ENCODE measurements around the gene TH. TPM values are rescaled to one million over a fixed set of nuclear protein-coding genes. Genes with fewer than 3 reads are reported as not detected.

Gene TH
- total and polyA plus RNA-seq, 2 donors (not counting 1 experiment from before 2014, with no cell fraction given) = not detected

DNA sequence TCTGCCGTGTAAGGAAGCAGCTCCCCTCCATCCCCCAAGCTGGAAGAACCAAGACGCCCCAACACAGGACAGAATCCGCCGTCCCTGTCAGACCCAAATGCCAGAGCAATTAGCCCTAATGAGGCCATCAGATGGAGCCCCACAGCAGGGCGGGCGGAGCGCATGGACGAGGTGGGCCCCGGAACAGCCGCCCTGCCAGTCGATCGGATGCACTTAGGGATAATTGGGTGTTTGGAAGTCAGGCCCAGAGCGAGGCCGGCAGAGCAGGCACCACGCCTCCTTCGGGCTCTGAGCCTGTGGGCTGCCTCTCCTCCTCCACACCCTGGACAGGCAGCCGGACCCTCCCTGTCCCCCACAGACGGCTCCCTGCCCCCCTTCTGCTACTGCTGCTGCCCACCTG is 5.5 kb upstream of the TH start:
- peaks cover 0 to 3% (median 0%) of the 10 kb centered on the region in 3 donors for H3K9me3 ChIP-seq (ENCODE audit: control extremely low read depth in 1 of 3, control insufficient read depth in 2 of 3, insufficient read depth in 1 of 3, low read length in 2 of 3)
- H3K4me1 ChIP-seq (ENCODE audit: control insufficient read depth in 2 of 2, insufficient read depth in 2 of 2, low read length in 2 of 2) = no peaks in the 10 kb centered on the region
- H3K4me3 ChIP-seq (ENCODE audit: control extremely low read depth in 1 of 5, extremely low read depth in 1 of 5, insufficient read depth in 1 of 5, low read depth in 2 of 5, low read length in 4 of 5) = no peak overlapping the region
- ChIA-PET CTCF (no interaction called here), POLR2A (no interaction called here)
- ATAC-seq (ENCODE audit: low read depth) (no peak), DNase-seq (no peak)
- Mint-ChIP-seq H3K9me3 (ENCODE audit: insufficient read depth) (no peaks in the 10 kb centered on the region), H3K4me3 (no peak overlapping the region), H3K27ac (no peak overlapping the region), H3K27me3 (no peaks in the 10 kb centered on the region), H3K4me1 (no peaks in the 10 kb centered on the region)
- no peak for TF ChIP-seq EZH2 (IDR thresholded peaks at IDR 0.05; ENCODE audit: borderline replicate concordance, insufficient read depth, low read depth, low read length, poor library complexity, severe bottlenecking)
- TF ChIP-seq, protein P1, sequence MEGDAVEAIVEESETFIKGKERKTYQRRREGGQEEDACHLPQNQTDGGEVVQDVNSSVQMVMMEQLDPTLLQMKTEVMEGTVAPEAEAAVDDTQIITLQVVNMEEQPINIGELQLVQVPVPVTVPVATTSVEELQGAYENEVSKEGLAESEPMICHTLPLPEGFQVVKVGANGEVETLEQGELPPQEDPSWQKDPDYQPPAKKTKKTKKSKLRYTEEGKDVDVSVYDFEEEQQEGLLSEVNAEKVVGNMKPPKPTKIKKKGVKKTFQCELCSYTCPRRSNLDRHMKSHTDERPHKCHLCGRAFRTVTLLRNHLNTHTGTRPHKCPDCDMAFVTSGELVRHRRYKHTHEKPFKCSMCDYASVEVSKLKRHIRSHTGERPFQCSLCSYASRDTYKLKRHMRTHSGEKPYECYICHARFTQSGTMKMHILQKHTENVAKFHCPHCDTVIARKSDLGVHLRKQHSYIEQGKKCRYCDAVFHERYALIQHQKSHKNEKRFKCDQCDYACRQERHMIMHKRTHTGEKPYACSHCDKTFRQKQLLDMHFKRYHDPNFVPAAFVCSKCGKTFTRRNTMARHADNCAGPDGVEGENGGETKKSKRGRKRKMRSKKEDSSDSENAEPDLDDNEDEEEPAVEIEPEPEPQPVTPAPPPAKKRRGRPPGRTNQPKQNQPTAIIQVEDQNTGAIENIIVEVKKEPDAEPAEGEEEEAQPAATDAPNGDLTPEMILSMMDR (IDR thresholded peaks at IDR 0.05) = no peak
- no peaks in the 10 kb centered on the region for H3K36me3 ChIP-seq (replicated peaks in 1 of 2; ENCODE audit: control extremely low read depth in 1 of 2, control insufficient read depth in 1 of 2, extremely low read depth in 1 of 2, insufficient read depth in 2 of 2, low read length in 1 of 2)
- 90% methylated on average over 18 of the region's 18 CpGs for WGBS (ENCODE audit: insufficient coverage)
- H3K79me2 ChIP-seq (ENCODE audit: control insufficient read depth, insufficient read depth, low read length) = no peaks in the 10 kb centered on the region
- no peaks in the 10 kb centered on the region for H4K20me1 ChIP-seq (ENCODE audit: control insufficient read depth, insufficient read depth, low read length, poor library complexity, severe bottlenecking)
- no peaks in the 10 kb centered on the region for H3K27me3 ChIP-seq (replicated peaks in 1 of 4; ENCODE audit: control extremely low read depth in 1 of 4, control insufficient read depth in 3 of 4, insufficient read depth in 4 of 4, low read length in 3 of 4)
- H3K4me2 ChIP-seq (replicated peaks; ENCODE audit: low read depth, low read length, poor library complexity, severe bottlenecking) = no peak overlapping the region
- H3K9ac ChIP-seq (ENCODE audit: low read length) = no peak overlapping the region
- no peak overlapping the region for H2AFZ ChIP-seq (ENCODE audit: insufficient read depth, low read depth, low read length, poor library complexity, severe bottlenecking)
- no peak overlapping the region for H3K27ac ChIP-seq (ENCODE audit: low read length in 2 of 2)
- intact Hi-C loops (cut with micrococcal nuclease) = no loop called here

DNA sequence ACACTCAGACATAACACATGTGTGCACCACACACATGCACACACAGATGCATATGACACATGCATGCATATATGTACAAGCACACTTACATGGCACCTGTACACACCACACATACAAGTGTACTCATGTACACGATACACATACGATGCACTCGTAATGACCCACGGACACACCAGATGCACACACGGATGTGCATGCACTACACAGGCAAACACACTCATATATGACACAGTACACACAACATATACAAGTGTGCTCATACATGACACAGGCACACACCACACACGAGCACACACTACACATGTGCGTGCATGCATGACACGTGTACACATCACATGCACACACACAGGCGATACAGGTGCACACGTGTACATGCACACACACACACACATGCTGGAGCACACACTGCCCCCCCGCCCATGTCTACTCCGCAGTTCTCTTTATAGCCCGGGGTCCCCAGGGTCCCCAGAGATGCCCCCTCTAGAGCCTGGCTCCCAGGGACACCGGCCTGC is 4.8 kb upstream of the TH start:
- Mint-ChIP-seq H3K27me3 (no peaks in the 10 kb centered on the region), H3K4me1 (no peaks in the 10 kb centered on the region), H3K4me3 (no peak overlapping the region), H3K9me3 (ENCODE audit: insufficient read depth) (no peaks in the 10 kb centered on the region), H3K27ac (no peak overlapping the region)
- Histone ChIP-seq H3K9ac (ENCODE audit: low read length) (no peak overlapping the region), H3K9me3 (ENCODE audit: control extremely low read depth in 1 of 3, control insufficient read depth in 2 of 3, insufficient read depth in 1 of 3, low read length in 2 of 3) (peaks cover 0 to 3% (median 0%) of the 10 kb centered on the region in 3 donors), H2AFZ (ENCODE audit: insufficient read depth, low read depth, low read length, poor library complexity, severe bottlenecking) (no peak overlapping the region), H3K4me2 (replicated peaks; ENCODE audit: low read depth, low read length, poor library complexity, severe bottlenecking) (no peak overlapping the region), H3K27ac (ENCODE audit: low read length in 2 of 2) (no peak overlapping the region), H3K36me3 (replicated peaks in 1 of 2; ENCODE audit: control extremely low read depth in 1 of 2, control insufficient read depth in 1 of 2, extremely low read depth in 1 of 2, insufficient read depth in 2 of 2, low read length in 1 of 2) (no peaks in the 10 kb centered on the region), H3K4me3 (ENCODE audit: control extremely low read depth in 1 of 5, extremely low read depth in 1 of 5, insufficient read depth in 1 of 5, low read depth in 2 of 5, low read length in 4 of 5) (no peak overlapping the region), H4K20me1 (ENCODE audit: control insufficient read depth, insufficient read depth, low read length, poor library complexity, severe bottlenecking) (no peaks in the 10 kb centered on the region), H3K79me2 (ENCODE audit: control insufficient read depth, insufficient read depth, low read length) (no peaks in the 10 kb centered on the region), H3K27me3 (replicated peaks in 1 of 4; ENCODE audit: control extremely low read depth in 1 of 4, control insufficient read depth in 3 of 4, insufficient read depth in 4 of 4, low read length in 3 of 4) (no peaks in the 10 kb centered on the region), H3K4me1 (ENCODE audit: control insufficient read depth in 2 of 2, insufficient read depth in 2 of 2, low read length in 2 of 2) (no peaks in the 10 kb centered on the region)
- DNase-seq (no peak), ATAC-seq (ENCODE audit: low read depth) (no peak)
- 96% methylated on average over 12 of the region's 14 CpGs for WGBS (ENCODE audit: insufficient coverage)
- intact Hi-C loops (cut with micrococcal nuclease) = no loop called here
- ChIA-PET CTCF (no interaction called here), POLR2A (no interaction called here)
- TF ChIP-seq, protein P1 (IDR thresholded peaks at IDR 0.05) = no peak
- no peak for TF ChIP-seq EZH2 (IDR thresholded peaks at IDR 0.05; ENCODE audit: borderline replicate concordance, insufficient read depth, low read depth, low read length, poor library complexity, severe bottlenecking)
